ENCODE measurements around the gene MEGF11. TPM values are rescaled to one million over a fixed set of nuclear protein-coding genes. Genes with fewer than 3 reads are reported as not detected.

MEGF11 gene
- total RNA-seq, 1 experiment from 2014 or later: not detected

GRCh38 chr15:65870889-65871533 lies 382.5 kb downstream of the MEGF11 start:
- ATAC-seq (peak; percentile 15; the same call in 1 of the 2 replicates), DNase-seq (peak; percentile 34)
- TSS peak; percentile 38 for BruUV-seq (replicated peaks)
- intact Hi-C loops (cut with micrococcal nuclease): no loop called here
- Histone ChIP-seq H3K9me3 (ENCODE audit: low read length) (no peaks in the 10 kb centered on the region), H3K9me2 (replicated peaks; ENCODE audit: low read length) (no peaks in the 10 kb centered on the region), H3K27ac (ENCODE audit: low read length) (peak overlapping the region; percentile 60), H3K36me3 (ENCODE audit: low read depth, low read length) (no peaks in the 10 kb centered on the region; the same call in 1 of the 2 replicates), H3F3A (ENCODE audit: low read length, unreplicated experiment) (no peaks in the 10 kb centered on the region), H3K9ac (ENCODE audit: low read length) (peak overlapping the region; percentile 91), H3K27me3 (ENCODE audit: low read length) (no peaks in the 10 kb centered on the region), H2AFZ (ENCODE audit: low read length) (peak overlapping the region; percentile 80), H4K20me1 (ENCODE audit: low read length) (no peaks in the 10 kb centered on the region; the same call in 1 of the 2 replicates), H3K4me1 (ENCODE audit: insufficient read depth, low read length) (peaks cover 16% of the 10 kb centered on the region), H3K79me2 (ENCODE audit: low read length) (peaks cover 66% of the 10 kb centered on the region), H3K4me2 (ENCODE audit: low read length) (peak overlapping the region; percentile 88), H3K4me3 (ENCODE audit: low read length) (peak overlapping the region; percentile 89)
- CTCF ChIA-PET: interaction anchor here (0.9 kb wide), 1 partner anchor 11 kb away, joined by 5 read pairs; no protein-coding TSS in a partner anchor
- TF ChIP-seq CTCF (conservative IDR thresholded peaks at IDR 0.05; ENCODE audit: low read depth, low read length) (no peak), EZH2 (IDR thresholded peaks at IDR 0.05; ENCODE audit: low read length, unreplicated experiment) (no peak), EZH2phosphoT487 (IDR thresholded peaks at IDR 0.05; ENCODE audit: borderline replicate concordance, low read length) (no peak)
- POLR2A ChIA-PET (ENCODE audit: unreplicated experiment): interaction anchor here (0.6 kb wide), 2 partner anchors 38 to 295 kb away, joined by 6 to 9 read pairs; no protein-coding TSS in a partner anchor

GRCh38 chr15:65869954-65870871 lies 383.3 kb downstream of the MEGF11 start:
- ChIA-PET CTCF (interaction anchor here (0.7 to 1.4 kb wide), 4 partner anchors 11 to 259 kb away, joined by 3 to 19 read pairs (median 8); partner anchors contain the start of gene INTS14), POLR2A (ENCODE audit: unreplicated experiment) (no interaction called here)
- Histone ChIP-seq H3K27ac (ENCODE audit: low read length) (peak overlapping the region; percentile 60), H4K20me1 (ENCODE audit: low read length) (no peaks in the 10 kb centered on the region; the same call in 1 of the 2 replicates), H3K36me3 (ENCODE audit: low read depth, low read length) (no peaks in the 10 kb centered on the region), H3F3A (ENCODE audit: low read length, unreplicated experiment) (no peaks in the 10 kb centered on the region), H2AFZ (ENCODE audit: low read length) (peak overlapping the region; percentile 80), H3K4me1 (ENCODE audit: insufficient read depth, low read length) (peaks cover 16% of the 10 kb centered on the region), H3K9me3 (ENCODE audit: low read length) (no peaks in the 10 kb centered on the region), H3K4me2 (ENCODE audit: low read length) (peak overlapping the region; percentile 88), H3K79me2 (ENCODE audit: low read length) (peaks cover 58% of the 10 kb centered on the region), H3K4me3 (ENCODE audit: low read length) (peak overlapping the region; percentile 89), H3K9ac (ENCODE audit: low read length) (peak overlapping the region; percentile 91), H3K27me3 (ENCODE audit: low read length) (no peaks in the 10 kb centered on the region), H3K9me2 (replicated peaks; ENCODE audit: low read length) (no peaks in the 10 kb centered on the region)
- intact Hi-C loops (cut with micrococcal nuclease): loop anchor here (1.0 kb wide), 1 partner anchor 38 kb away; no protein-coding TSS in a partner anchor
- DNase-seq (peak; percentile 68), ATAC-seq (peak; percentile 52)
- TF ChIP-seq CTCF (conservative IDR thresholded peaks at IDR 0.05; ENCODE audit: low read depth, low read length) (no peak), EZH2 (IDR thresholded peaks at IDR 0.05; ENCODE audit: low read length, unreplicated experiment) (no peak), EZH2phosphoT487 (IDR thresholded peaks at IDR 0.05; ENCODE audit: borderline replicate concordance, low read length) (no peak)
- TSS peak; percentile 56 for BruUV-seq (replicated peaks)
